Mammary epithelial cell (primary cell): Measurements from ENCODE around the gene ACVR1B.

Experiments used
- CTCF ChIP-seq, 2 donors: IDR thresholded peaks in 1 of 2; conservative IDR thresholded peaks in 1 of 2; 2 replicates each; pipeline ENCODE4 v1.5.1; 2011 to 2012; ENCODE audit warnings: inconsistent platforms in 2 of 2, low read length in 2 of 2, mild to moderate bottlenecking in 2 of 2, control low read depth in 1 of 2, low read depth in 1 of 2; ENCODE audit not compliant: insufficient read depth in 1 of 2; ENCODE audit errors: extremely low read depth in 1 of 2
- EZH2 ChIP-seq: IDR thresholded peaks from 2 replicates; pipeline ENCODE4 v1.6.1; 2012; ENCODE audit warnings: low read length, inconsistent platforms, borderline replicate concordance

- TF ChIP-seq CTCF (conservative IDR thresholded peaks at IDR 0.05 in 1 of 2, IDR thresholded peaks at IDR 0.05 in 1 of 2; ENCODE audit: extremely low read depth in 1 of 2, insufficient read depth in 1 of 2, low read depth in 1 of 2, low read length in 2 of 2) (no peak), EZH2 (no peak)
Measured at GRCh38 chr12:52010692-52011601, 59.4 kb downstream of the ACVR1B start.
